KBM-7 (cell line): ENCODE data around the gene PBX3.

Experiments used
- DNase-seq: peaks from one replicate; pipeline ENCODE4 v3.0.0-alpha.2; 2015
- in situ Hi-C: fragments of 300-500 bp; cut with MboI; formaldehyde crosslinking; loops from 2 replicates; pipeline ENCODE4 v1.14.3; 2020; ENCODE audit warnings: low sequenced_read_pairs, low pct_unique_long_range_greater_than_20kb, mixed read lengths

PBX3 gene

DNA sequence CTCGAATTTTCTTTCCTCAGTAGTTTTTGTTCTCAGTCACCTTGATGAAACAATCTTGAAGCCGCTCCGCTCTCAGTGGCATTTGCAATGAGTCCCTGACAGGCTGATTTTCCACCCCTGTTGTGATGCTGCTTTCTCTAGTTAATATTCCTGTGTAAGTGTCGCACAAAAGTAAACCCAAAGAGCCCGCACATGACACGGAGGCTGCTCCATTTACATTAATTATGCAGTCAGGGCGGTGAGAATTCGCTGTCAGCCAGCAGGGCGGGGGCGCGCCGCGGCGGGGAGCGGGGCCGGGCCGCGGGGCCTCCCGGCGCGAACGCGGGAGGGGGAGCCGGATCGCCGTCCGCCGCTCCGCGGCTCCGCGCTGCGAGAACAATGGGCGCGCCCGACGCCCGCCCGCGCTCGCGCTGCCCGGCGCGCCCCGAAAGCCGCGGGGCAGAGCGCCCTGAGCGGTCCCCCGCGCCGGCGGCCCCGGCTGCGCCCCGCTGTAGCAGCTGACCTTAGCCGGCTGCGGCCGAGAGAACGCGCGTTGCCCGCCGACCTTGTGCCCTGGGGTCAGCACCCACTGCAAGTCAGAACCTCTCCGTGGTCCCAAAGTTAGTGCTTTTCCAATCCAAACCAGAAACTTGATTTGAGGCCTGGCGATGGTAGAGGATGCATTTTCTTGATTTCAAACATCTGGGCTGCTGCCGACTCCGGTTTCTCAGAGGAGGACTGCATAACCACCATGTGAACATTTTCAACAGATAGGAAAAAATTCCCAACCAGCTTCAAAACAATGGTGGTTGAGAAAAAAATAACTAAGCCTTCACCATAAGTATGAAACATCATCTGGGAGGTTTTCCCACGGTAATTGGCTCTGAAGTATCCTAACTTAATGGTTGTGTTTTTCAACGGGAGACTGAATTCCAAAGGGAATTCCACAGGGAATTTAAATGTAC lies 142.6 kb downstream of the PBX3 start:
- peak; percentile 36 for DNase-seq
- in situ Hi-C loops: no loop called here

- DNase-seq: no peak
- in situ Hi-C loops: no loop called here
Observed at GRCh38 chr9:125890826-125891225, 143.7 kb downstream of the PBX3 start.

GRCh38 chr9:125893277-125893676 lies 146.1 kb downstream of the PBX3 start:
- in situ Hi-C loops: no loop called here
- no peak for DNase-seq

- in situ Hi-C loops: no loop called here
- no peak for DNase-seq
Observed at GRCh38 chr9:125894566-125894965, 147.4 kb downstream of the PBX3 start.

DNA sequence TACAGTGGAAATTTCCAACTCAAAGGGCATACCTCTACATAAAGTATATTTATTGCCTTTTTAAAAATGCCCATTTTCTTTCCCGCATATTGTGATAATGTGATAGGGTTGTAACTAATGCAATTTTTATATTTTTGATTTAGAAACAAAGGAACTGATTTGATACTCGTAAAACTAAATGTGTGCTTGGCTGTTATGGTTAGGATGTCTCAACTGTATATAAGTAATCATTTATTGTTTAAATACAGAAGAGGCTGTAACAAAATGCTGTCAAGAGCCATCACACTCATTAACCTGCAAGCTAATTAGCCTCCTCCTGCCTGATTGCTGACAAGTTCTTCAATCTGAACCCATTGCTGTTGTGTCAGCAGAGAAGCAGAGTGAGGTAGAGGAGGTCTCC lies 149.2 kb downstream of the PBX3 start:
- in situ Hi-C loops: no loop called here
- no peak for DNase-seq

DNA sequence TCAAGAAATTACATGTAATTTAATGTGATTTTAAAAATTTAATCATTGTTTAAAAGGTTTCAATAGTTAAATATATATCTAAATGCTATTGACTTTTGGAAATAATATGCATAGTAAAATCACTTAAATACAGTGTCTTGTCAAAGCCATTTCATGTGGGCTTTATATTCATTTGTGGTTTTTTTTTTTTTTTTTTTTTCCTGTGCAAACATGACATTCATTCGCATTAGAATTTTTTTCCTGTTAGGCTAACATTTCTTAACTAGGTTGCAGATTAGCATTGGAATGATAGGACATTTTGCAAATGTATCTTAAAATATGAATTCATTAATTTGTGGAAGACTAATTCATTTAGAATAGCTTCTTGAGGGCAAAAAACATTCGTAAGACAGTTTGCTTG lies 149.8 kb downstream of the PBX3 start:
- in situ Hi-C loops: no loop called here
- DNase-seq: no peak

- no peak for DNase-seq
- in situ Hi-C loops: no loop called here
Observed at GRCh38 chr9:125897481-125897880, 150.3 kb downstream of the PBX3 start.

DNA sequence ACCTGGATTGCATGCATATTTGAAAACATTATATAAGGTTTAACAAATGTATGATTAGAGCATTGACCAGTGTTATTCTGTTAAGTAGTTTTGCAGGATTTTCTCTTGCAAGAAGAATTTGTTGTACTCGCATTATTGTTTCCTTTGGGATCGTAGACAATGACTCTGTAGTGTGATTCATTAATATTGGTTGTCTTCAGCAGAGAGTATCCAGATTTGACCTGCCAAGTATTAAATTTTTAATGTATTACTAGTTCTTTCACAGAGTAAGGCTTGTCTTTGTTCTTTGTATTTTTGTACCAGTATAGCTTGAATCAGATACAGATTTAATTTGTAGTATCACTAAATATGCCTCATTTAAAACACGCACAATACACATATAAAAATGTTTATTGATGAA lies 155.0 kb downstream of the PBX3 start:
- in situ Hi-C loops: no loop called here
- DNase-seq: no peak

DNA sequence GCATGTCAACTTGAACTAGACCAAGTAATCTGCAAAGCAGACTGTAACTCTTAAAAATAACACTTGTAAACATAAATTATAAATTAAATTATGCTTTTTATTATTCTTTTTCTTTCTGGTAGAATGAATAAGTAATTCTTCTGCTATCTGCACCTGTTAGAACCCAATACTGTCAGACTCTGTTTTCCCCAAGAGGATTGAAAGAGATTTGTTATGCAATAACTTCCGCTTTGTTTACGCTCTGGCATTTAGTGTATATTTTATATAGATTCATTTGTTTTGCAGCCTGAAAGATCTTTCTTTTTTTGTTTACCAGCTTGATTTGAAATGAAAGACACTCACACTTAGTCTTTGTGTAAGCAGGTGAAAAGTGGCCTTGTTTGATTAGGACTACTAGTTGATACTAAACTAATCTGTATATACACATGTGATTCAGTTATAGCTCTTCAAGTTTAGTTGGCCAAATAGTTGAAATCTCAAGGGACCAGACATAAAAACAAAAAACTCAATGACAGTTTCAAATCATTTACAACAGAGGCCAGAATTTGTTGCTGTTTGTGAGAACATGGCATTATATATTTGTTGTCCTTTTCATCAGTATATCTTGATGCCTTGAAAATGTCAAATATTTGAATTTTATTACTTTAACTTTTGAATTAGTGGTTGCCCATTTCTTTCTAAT lies 155.8 kb downstream of the PBX3 start:
- DNase-seq: no peak
- in situ Hi-C loops: no loop called here

DNA sequence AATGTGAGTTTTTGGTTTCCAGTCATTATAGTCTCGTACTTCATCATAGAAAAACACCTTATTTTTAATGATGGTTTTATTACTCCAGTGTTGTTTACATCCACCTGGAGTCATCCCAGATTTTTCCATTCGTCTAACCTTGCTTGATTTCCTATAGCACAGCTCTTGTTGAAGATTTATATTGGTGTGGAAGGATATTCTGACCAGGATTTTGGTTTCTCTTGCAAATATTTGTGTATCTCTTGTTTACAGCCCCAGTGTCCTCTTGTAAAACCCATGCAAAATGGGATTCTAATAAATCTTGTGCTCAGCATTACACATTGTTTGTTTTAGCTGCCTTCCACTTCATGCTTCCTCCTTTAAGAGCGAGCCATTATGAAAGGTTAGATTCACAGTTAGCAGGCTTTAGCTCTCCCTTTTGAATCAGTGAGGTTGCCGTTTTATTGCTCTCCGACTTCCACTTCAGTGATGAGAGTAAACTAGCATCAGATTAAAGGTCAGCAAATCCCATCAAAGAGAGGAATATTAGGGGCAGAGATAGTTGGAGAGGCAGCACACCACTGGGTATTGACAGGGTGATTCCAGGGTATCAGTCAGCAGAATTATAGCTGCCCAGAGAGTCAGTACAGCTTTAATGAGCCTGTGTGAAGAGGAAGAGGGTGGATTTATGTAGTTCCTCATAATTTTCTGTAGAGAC lies 157.1 kb downstream of the PBX3 start:
- in situ Hi-C loops: no loop called here

GRCh38 chr9:125906144-125906543 lies 159.0 kb downstream of the PBX3 start:
- in situ Hi-C loops: no loop called here
- no peak for DNase-seq

More for the DNA sequence above, 157.1 kb downstream of the PBX3 start:
- DNase-seq: peak; percentile 69

DNA sequence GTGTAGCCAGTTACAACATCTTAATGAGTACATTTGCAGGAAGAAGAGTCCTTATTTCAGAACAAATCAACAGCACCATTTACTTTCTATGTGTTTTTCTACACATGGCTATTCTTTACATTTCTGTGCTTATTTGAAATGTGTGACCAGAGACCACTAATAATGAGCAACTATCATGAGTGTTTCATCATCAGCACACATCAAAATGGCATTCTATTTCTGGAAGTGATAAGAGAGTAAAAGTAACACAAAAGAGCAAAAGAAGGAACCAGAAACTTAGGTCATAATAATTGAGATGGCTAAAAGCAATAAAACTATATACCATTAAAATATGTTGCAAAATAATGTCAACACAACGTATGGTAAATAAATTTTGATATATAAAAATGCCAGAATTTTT lies 159.7 kb downstream of the PBX3 start:
- DNase-seq: no peak

GRCh38 chr9:125908136-125908535 lies 161.0 kb downstream of the PBX3 start:
- in situ Hi-C loops: no loop called here
- no peak for DNase-seq

More for the DNA sequence above, 159.7 kb downstream of the PBX3 start:
- in situ Hi-C loops: no loop called here

DNA sequence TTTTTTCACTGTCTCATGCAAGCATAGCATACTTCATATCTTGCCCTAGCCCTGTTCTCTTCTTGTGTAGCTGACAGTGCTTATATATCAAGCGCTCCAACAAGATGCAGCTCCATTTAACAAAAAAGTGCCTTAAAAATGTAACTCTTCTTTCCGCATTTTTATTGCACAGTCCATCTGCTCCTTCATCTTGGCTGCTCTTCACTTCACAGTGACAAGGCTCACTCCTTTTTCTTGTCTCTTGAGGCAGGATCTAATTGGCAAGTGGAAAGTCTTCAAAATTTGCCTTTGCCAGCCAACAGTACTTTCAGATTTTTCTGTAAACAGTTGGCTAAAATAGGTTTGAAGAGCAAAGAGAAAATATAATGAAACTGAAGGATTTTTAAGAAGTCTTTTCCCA lies 161.8 kb downstream of the PBX3 start:
- no peak for DNase-seq
- in situ Hi-C loops: no loop called here

- in situ Hi-C loops: no loop called here
- DNase-seq: no peak
Observed at GRCh38 chr9:125909459-125909858, 162.3 kb downstream of the PBX3 start.

- in situ Hi-C loops: no loop called here
- DNase-seq: no peak
Observed at GRCh38 chr9:125910286-125910685, 163.1 kb downstream of the PBX3 start.

DNA sequence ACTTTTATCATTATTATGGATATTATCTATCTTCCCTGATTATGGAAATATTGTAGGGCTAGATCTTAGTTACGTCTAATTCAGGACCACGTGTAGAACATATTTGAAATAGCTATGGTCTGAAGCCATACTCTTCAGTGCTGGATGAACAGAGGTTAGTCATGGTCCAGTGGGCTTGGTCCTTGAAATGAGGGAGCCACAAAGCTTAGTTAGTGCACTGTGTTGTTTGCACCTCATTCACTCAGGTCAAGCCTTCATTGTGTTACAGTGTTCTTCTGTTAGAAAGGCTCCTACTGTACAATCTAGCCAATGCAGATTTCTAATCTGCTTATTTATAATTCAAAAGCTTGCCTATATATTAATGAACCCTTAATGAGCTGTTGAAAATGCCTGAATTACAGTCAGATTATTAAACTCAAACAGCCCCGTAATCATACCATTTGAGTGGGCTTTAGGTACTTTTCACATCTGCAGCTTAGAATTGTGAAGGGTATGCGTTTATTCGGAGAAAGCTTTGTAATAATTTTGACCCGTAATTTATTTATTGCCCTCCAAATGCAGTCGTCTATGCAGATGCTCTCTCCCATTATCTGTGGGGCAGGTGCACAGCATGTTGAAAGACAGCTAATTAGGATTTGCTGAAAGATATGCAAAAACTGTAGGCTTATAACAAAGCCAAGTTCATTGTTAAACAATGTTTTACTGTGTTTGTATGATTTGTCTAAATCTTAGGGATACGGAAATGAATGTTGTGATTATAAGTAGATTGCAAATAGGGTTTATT lies 164.9 kb downstream of the PBX3 start:
- in situ Hi-C loops: no loop called here
- no peak for DNase-seq

GRCh38 chr9:125912667-125913066 lies 165.5 kb downstream of the PBX3 start:
- DNase-seq: no peak
- in situ Hi-C loops: no loop called here

DNA sequence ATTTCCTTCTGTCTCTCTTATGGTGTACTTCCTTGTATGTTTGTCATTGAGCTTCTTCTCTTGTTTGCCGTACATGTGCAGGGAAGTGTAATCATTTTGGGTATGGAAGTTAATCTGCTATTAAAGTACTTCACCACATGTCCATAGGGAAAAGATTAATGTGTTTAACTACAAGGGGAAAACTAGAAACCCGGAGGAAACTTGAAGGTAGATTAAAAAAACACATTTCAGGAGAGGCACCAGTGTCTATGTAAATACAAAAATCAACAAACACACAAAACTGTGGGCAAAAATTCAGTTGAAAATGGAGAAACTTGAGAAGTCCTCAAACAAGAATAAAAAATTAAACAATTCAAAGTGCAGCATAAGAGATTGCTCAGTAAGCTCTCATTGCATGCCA lies 166.4 kb downstream of the PBX3 start:
- DNase-seq: no peak
- in situ Hi-C loops: no loop called here
